HepG2 (cell line): Measurements from ENCODE around the gene CCDC157. TPM values are rescaled to one million over a fixed set of nuclear protein-coding genes. Genes with fewer than 3 reads are reported as not detected.

Experiments
- HOXA9 ChIP-seq: sonication (generic); formaldehyde crosslinking; IDR thresholded peaks from 2 replicates; pipeline ENCODE4 v1.8.1; 2022; ENCODE audit warnings: missing genetic modification reagents, mild to moderate bottlenecking, moderate library complexity, borderline replicate concordance
- KLF11 ChIP-seq: IDR thresholded peaks from 2 replicates; pipeline ENCODE4 v1.6.1; 2016; ENCODE audit warnings: missing compliant biosample characterization
- MIXL1 ChIP-seq: IDR thresholded peaks from 2 replicates; pipeline ENCODE4 v1.6.1; 2016
- NCOR1 ChIP-seq: fragments of 200-600 bp; sonication (generic); IDR thresholded peaks from 2 replicates; pipeline ENCODE4 v1.7.0; 2017; ENCODE audit warnings: antibody characterized with exemption, low read length, borderline replicate concordance
- NFIB ChIP-seq: sonication (generic); formaldehyde crosslinking; IDR thresholded peaks from 2 replicates; pipeline ENCODE4 v1.9.0; 2021; ENCODE audit warnings: missing genetic modification reagents, mild to moderate bottlenecking, borderline replicate concordance
- NR3C1 ChIP-seq: sonication (generic); formaldehyde crosslinking; IDR thresholded peaks from 2 replicates; pipeline ENCODE4 v1.4.0; 2020; ENCODE audit warnings: missing genetic modification reagents
- PHF5A ChIP-seq: IDR thresholded peaks from one replicate; pipeline ENCODE4 v1.6.1; 2018; ENCODE audit warnings: low read depth, missing genetic modification reagents; ENCODE audit not compliant: unreplicated experiment
- SMYD3 ChIP-seq: sonication (generic); formaldehyde crosslinking; IDR thresholded peaks from 2 replicates; pipeline ENCODE4 v1.8.1; 2023; ENCODE audit warnings: mild to moderate bottlenecking, missing genetic modification reagents
- ZBTB21 ChIP-seq: sonication (generic); formaldehyde crosslinking; IDR thresholded peaks from 2 replicates; pipeline ENCODE4 v1.4.0; 2020; ENCODE audit warnings: missing genetic modification reagents
- ZNF20 ChIP-seq: sonication (generic); formaldehyde crosslinking; IDR thresholded peaks from 2 replicates; pipeline ENCODE4 v1.4.0; 2020; ENCODE audit warnings: mild to moderate bottlenecking, moderate library complexity, missing genetic modification reagents
- ZNF451 ChIP-seq: sonication (generic); formaldehyde crosslinking; IDR thresholded peaks from 2 replicates; pipeline ENCODE4 v1.5.0; 2020; ENCODE audit warnings: mild to moderate bottlenecking, missing genetic modification reagents
- polyA plus RNA-seq, 8 experiments: library from polyadenylated mRNA; depleted of rRNA in 3 of 8; stranded (reverse) in 7 of 8; unstranded in 1 of 8; fragments of >200 nt; fragmentation: Illumina TruSeq in 4 of 8; extraction: Trizol in 4 of 8; gene quantifications; 2 replicates each; pipeline versions ENCODE4 v1.2.1 to v1.2.3, GENCODE V29; 2011 to 2016; ENCODE audit warnings: low read depth in 4 of 8, missing spikeins in 1 of 8, mixed read lengths in 1 of 8; ENCODE audit not compliant: insufficient read depth in 1 of 8
- total RNA-seq, 5 experiments: library from RNA; depleted of rRNA; stranded (reverse); fragments of >200 nt; fragmentation: Illumina TruSeq; extraction: Trizol; gene quantifications; 2 replicates each; pipeline ENCODE4 v1.2.3, GENCODE V29; 2016; ENCODE audit warnings: low read depth in 1 of 5
- TF ChIP-seq, protein P1 (sequence below): sonication (generic); formaldehyde crosslinking; IDR thresholded peaks from 2 replicates; pipeline ENCODE4 v1.8.1; 2022; ENCODE audit warnings: mild to moderate bottlenecking, missing genetic modification reagents
- TF ChIP-seq, protein P2 (sequence below): sonication (generic); formaldehyde crosslinking; IDR thresholded peaks from 2 replicates; pipeline ENCODE4 v1.4.0; 2020; ENCODE audit warnings: low read depth, mild to moderate bottlenecking, missing genetic modification reagents
- TF ChIP-seq, protein P3 (sequence below): IDR thresholded peaks from 2 replicates; pipeline ENCODE4 v1.6.1; 2018; ENCODE audit warnings: missing genetic modification reagents
- TF ChIP-seq, protein P4 (sequence below): sonication (generic); formaldehyde crosslinking; IDR thresholded peaks from 2 replicates; pipeline ENCODE4 v1.5.0; 2020; ENCODE audit warnings: mild to moderate bottlenecking, missing genetic modification reagents
- TF ChIP-seq, protein P5 (sequence below): sonication (generic); formaldehyde crosslinking; conservative IDR thresholded peaks from 2 replicates; pipeline ENCODE4 v1.4.0; 2020; ENCODE audit warnings: mild to moderate bottlenecking, missing genetic modification reagents, moderate library complexity
- TF ChIP-seq, protein P6 (sequence below): sonication (generic); formaldehyde crosslinking; IDR thresholded peaks from 2 replicates; pipeline ENCODE4 v1.4.0; 2020; ENCODE audit warnings: missing genetic modification reagents

Gene CCDC157
- total and polyA plus RNA-seq, 2 of the 13 experiments (the other 11 are each of a cell fraction or from before 2014, with no cell fraction given) = 1.4 to 1.6 TPM

DNA sequence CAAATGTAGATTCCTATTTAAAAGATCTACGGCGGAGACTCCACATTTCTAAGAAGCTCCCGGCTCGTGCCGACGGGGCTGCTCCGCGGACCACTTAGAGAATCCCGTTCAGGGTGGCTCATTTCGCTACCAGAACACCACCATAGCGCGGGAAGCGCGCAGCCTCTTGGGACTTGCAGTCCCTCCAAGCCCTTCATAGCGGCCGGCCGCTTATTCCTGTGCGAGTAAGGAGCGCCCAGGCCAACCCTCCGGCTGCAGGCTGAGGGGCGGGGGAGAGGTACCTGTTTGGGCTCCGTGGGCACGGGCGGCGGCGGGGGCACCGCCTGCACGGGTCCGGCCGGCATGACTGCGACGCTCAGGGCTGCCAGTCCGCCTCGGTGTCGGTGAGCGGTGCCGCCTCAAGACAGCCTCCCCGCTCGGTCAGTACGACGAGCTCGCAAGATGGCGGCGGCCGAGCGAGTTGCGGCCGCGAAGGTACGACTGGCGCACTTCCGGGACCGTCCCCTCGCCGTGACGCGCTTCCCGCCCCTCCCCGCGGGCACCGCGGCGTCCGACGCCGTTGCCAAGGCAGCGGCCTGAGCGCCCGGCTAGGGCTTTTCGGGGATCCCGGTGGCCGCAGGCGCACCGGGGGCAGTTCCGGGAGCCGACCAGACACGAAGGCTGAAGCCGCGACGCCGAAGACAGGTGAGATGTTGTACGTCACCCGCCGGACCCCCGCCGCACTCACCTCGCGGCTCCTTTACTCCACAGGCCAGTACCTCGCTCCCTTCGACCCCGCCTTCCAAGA, at the start of gene CCDC157, which contains the start of gene SF3A1 (continued):
- TF ChIP-seq, protein P1, sequence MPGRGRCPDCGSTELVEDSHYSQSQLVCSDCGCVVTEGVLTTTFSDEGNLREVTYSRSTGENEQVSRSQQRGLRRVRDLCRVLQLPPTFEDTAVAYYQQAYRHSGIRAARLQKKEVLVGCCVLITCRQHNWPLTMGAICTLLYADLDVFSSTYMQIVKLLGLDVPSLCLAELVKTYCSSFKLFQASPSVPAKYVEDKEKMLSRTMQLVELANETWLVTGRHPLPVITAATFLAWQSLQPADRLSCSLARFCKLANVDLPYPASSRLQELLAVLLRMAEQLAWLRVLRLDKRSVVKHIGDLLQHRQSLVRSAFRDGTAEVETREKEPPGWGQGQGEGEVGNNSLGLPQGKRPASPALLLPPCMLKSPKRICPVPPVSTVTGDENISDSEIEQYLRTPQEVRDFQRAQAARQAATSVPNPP = no peak
- TF ChIP-seq HOXA9 (no peak), MIXL1 (peak; percentile 34; the same call in 1 of the 2 replicates), NCOR1 (no peak), KLF11 (no peak), PHF5A (CRISPR knock-in tag) (no peak), ZNF451 (peak; percentile 64; the same call in 1 of the 2 replicates), ZBTB21 (CRISPR knock-in tag) (peak; percentile 92), SMYD3 (CRISPR knock-in tag) (no peak), NFIB (CRISPR knock-in tag) (no peak), ZNF20 (CRISPR knock-in tag) (0 out of 2 replicates have a peak, but pooled peaks have one; percentile 77), NR3C1 (CRISPR knock-in tag) (no peak)
- TF ChIP-seq, protein P2, sequence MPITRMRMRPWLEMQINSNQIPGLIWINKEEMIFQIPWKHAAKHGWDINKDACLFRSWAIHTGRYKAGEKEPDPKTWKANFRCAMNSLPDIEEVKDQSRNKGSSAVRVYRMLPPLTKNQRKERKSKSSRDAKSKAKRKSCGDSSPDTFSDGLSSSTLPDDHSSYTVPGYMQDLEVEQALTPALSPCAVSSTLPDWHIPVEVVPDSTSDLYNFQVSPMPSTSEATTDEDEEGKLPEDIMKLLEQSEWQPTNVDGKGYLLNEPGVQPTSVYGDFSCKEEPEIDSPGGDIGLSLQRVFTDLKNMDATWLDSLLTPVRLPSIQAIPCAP (CRISPR knock-in tag) = no peak
- TF ChIP-seq, protein P3, sequence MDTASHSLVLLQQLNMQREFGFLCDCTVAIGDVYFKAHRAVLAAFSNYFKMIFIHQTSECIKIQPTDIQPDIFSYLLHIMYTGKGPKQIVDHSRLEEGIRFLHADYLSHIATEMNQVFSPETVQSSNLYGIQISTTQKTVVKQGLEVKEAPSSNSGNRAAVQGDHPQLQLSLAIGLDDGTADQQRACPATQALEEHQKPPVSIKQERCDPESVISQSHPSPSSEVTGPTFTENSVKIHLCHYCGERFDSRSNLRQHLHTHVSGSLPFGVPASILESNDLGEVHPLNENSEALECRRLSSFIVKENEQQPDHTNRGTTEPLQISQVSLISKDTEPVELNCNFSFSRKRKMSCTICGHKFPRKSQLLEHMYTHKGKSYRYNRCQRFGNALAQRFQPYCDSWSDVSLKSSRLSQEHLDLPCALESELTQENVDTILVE = peak; percentile 74
- TF ChIP-seq, protein P4, sequence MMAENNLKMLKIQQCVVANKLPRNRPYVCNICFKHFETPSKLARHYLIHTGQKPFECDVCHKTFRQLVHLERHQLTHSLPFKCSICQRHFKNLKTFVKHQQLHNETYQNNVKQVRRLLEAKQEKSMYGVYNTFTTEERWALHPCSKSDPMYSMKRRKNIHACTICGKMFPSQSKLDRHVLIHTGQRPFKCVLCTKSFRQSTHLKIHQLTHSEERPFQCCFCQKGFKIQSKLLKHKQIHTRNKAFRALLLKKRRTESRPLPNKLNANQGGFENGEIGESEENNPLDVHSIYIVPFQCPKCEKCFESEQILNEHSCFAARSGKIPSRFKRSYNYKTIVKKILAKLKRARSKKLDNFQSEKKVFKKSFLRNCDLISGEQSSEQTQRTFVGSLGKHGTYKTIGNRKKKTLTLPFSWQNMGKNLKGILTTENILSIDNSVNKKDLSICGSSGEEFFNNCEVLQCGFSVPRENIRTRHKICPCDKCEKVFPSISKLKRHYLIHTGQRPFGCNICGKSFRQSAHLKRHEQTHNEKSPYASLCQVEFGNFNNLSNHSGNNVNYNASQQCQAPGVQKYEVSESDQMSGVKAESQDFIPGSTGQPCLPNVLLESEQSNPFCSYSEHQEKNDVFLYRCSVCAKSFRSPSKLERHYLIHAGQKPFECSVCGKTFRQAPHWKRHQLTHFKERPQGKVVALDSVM (CRISPR knock-in tag) = no peak
- TF ChIP-seq, protein P5, sequence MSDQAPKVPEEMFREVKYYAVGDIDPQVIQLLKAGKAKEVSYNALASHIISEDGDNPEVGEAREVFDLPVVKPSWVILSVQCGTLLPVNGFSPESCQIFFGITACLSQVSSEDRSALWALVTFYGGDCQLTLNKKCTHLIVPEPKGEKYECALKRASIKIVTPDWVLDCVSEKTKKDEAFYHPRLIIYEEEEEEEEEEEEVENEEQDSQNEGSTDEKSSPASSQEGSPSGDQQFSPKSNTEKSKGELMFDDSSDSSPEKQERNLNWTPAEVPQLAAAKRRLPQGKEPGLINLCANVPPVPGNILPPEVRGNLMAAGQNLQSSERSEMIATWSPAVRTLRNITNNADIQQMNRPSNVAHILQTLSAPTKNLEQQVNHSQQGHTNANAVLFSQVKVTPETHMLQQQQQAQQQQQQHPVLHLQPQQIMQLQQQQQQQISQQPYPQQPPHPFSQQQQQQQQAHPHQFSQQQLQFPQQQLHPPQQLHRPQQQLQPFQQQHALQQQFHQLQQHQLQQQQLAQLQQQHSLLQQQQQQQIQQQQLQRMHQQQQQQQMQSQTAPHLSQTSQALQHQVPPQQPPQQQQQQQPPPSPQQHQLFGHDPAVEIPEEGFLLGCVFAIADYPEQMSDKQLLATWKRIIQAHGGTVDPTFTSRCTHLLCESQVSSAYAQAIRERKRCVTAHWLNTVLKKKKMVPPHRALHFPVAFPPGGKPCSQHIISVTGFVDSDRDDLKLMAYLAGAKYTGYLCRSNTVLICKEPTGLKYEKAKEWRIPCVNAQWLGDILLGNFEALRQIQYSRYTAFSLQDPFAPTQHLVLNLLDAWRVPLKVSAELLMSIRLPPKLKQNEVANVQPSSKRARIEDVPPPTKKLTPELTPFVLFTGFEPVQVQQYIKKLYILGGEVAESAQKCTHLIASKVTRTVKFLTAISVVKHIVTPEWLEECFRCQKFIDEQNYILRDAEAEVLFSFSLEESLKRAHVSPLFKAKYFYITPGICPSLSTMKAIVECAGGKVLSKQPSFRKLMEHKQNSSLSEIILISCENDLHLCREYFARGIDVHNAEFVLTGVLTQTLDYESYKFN (CRISPR knock-in tag) = 0 out of 2 replicates have a peak, but pooled peaks have one; percentile 24
- TF ChIP-seq, protein P6, sequence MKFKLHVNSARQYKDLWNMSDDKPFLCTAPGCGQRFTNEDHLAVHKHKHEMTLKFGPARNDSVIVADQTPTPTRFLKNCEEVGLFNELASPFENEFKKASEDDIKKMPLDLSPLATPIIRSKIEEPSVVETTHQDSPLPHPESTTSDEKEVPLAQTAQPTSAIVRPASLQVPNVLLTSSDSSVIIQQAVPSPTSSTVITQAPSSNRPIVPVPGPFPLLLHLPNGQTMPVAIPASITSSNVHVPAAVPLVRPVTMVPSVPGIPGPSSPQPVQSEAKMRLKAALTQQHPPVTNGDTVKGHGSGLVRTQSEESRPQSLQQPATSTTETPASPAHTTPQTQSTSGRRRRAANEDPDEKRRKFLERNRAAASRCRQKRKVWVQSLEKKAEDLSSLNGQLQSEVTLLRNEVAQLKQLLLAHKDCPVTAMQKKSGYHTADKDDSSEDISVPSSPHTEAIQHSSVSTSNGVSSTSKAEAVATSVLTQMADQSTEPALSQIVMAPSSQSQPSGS (CRISPR knock-in tag) = peak; percentile 56; the same call in 1 of the 2 replicates
